GM23338 (cell line): Measurements from ENCODE around the gene CAMTA1. TPM values are rescaled to one million over a fixed set of nuclear protein-coding genes. Genes with fewer than 3 reads are reported as not detected.

Source experiments
- ATAC-seq: fragments of 200-7000 bp; cut with Tn5 transposase; 3 replicates; pipeline ENCODE4 v1.9.1; 2020
- DNase-seq: peaks from one replicate; pipeline ENCODE4 v3.0.0-alpha.2; 2015; ENCODE audit warnings: low spot score
- H2AFZ ChIP-seq: fragments of 200-600 bp; sonication (generic); 2 replicates; pipeline ENCODE4 v1.8.0; 2016; ENCODE audit warnings: antibody characterized with exemption, mild to moderate bottlenecking, moderate library complexity
- H3F3A ChIP-seq: fragments of 200-600 bp; sonication (generic); replicated peaks from 2 replicates; pipeline ENCODE4 v1.8.0; 2017; ENCODE audit warnings: antibody characterized with exemption, mixed run types, low read depth
- H3K27ac ChIP-seq: fragments of 200-600 bp; sonication (generic); 2 replicates; pipeline ENCODE4 v1.6.1; 2016; ENCODE audit warnings: low read depth
- H3K27me3 ChIP-seq: fragments of 200-600 bp; sonication (generic); 2 replicates; pipeline ENCODE4 v1.8.0; 2016; ENCODE audit warnings: mild to moderate bottlenecking, mixed run types, moderate library complexity; ENCODE audit not compliant: insufficient read depth
- H3K36me3 ChIP-seq: fragments of 200-600 bp; sonication (generic); 2 replicates; pipeline ENCODE4 v1.8.0; 2016; ENCODE audit warnings: mild to moderate bottlenecking; ENCODE audit not compliant: insufficient read depth
- H3K4me1 ChIP-seq: fragments of 200-600 bp; sonication (generic); 2 replicates; pipeline ENCODE4 v1.8.0; 2016; ENCODE audit warnings: mild to moderate bottlenecking, moderate library complexity; ENCODE audit not compliant: insufficient read depth
- H3K4me2 ChIP-seq: fragments of 200-600 bp; sonication (generic); 2 replicates; pipeline ENCODE4 v1.7.1; 2017; ENCODE audit warnings: mixed run types
- H3K4me3 ChIP-seq: fragments of 200-600 bp; sonication (generic); 2 replicates; pipeline ENCODE4 v1.6.1; 2016; ENCODE audit warnings: mixed run types
- H3K79me2 ChIP-seq: fragments of 200-600 bp; sonication (generic); replicated peaks from 2 replicates; pipeline ENCODE4 v1.8.0; 2017; ENCODE audit warnings: mild to moderate bottlenecking; ENCODE audit not compliant: insufficient read depth
- H3K9me2 ChIP-seq: fragments of 200-600 bp; sonication (generic); 2 replicates; pipeline ENCODE4 v1.8.0; 2017; ENCODE audit not compliant: insufficient read depth
- H4K20me1 ChIP-seq: fragments of 200-600 bp; sonication (generic); replicated peaks from 2 replicates; pipeline ENCODE4 v1.8.0; 2017; ENCODE audit warnings: mild to moderate bottlenecking; ENCODE audit not compliant: insufficient read depth
- H3K27ac Mint-ChIP-seq: 2 replicates; pipeline ENCODE4 v1.8.0; 2020; ENCODE audit warnings: inconsistent platforms, mild to moderate bottlenecking, moderate library complexity, mixed read lengths
- H3K27me3 Mint-ChIP-seq: 3 replicates; pipeline ENCODE4 v1.8.0; 2022; ENCODE audit warnings: low read depth, mild to moderate bottlenecking, moderate library complexity, mixed read lengths, inconsistent platforms; ENCODE audit not compliant: insufficient read depth, poor library complexity
- H3K36me3 Mint-ChIP-seq: 3 replicates; pipeline ENCODE4 v1.8.0; 2021; ENCODE audit warnings: low read depth, mild to moderate bottlenecking, inconsistent platforms, moderate library complexity, mixed read lengths
- H3K4me1 Mint-ChIP-seq: 3 replicates; pipeline ENCODE4 v1.8.0; 2020; ENCODE audit warnings: mild to moderate bottlenecking, inconsistent platforms, mixed read lengths
- H3K4me3 Mint-ChIP-seq: 3 replicates; pipeline ENCODE4 v1.8.0; 2021; ENCODE audit warnings: moderate library complexity, mild to moderate bottlenecking, inconsistent platforms, mixed read lengths
- H3K9me3 Mint-ChIP-seq: 3 replicates; pipeline ENCODE4 v1.8.0; 2020; ENCODE audit warnings: moderate library complexity, mild to moderate bottlenecking, inconsistent platforms, mixed read lengths
- CTCF ChIP-seq, 2 experiments: fragments of 200-600 bp in 1 of 2; sonication (generic) in 1 of 2; conservative IDR thresholded peaks; 2 replicates each; pipeline versions ENCODE4 v1.5.1 to v1.6.1; 2016 to 2017; ENCODE audit warnings: antibody characterized with exemption in 2 of 2, low read depth in 2 of 2, mild to moderate bottlenecking in 2 of 2, moderate library complexity in 1 of 2
- ETS1 ChIP-seq: IDR thresholded peaks from 2 replicates; pipeline ENCODE4 v1.6.1; 2016; ENCODE audit warnings: antibody characterized with exemption
- EZH2 ChIP-seq: fragments of 200-600 bp; sonication (generic); IDR thresholded peaks from one replicate; pipeline ENCODE4 v1.8.0; 2017; ENCODE audit warnings: antibody characterized with exemption, mild to moderate bottlenecking, low read depth; ENCODE audit not compliant: unreplicated experiment
- EZH2phosphoT487 ChIP-seq: fragments of 200-600 bp; sonication (generic); IDR thresholded peaks from one replicate; pipeline ENCODE4 v1.8.1; 2018; ENCODE audit warnings: antibody characterized with exemption; ENCODE audit not compliant: unreplicated experiment
- NANOG ChIP-seq: IDR thresholded peaks from 2 replicates; pipeline ENCODE4 v1.6.1; 2016; ENCODE audit warnings: antibody characterized with exemption, borderline replicate concordance
- POLR2AphosphoS5 ChIP-seq: IDR thresholded peaks from 2 replicates; pipeline ENCODE4 v1.6.1; 2016; ENCODE audit warnings: antibody characterized with exemption, low read depth
- REST ChIP-seq: IDR thresholded peaks from one replicate; pipeline ENCODE4 v1.6.1; 2018; ENCODE audit warnings: antibody characterized with exemption; ENCODE audit not compliant: unreplicated experiment
- ZNF462 ChIP-seq: fragments of 250-450 bp; sonication (Bioruptor Pico); IDR thresholded peaks from 2 replicates; pipeline ENCODE4 v1.5.0; 2020; ENCODE audit warnings: mild to moderate bottlenecking, moderate library complexity
- polyA plus RNA-seq: library from polyadenylated mRNA; unstranded; fragments of >200 nt; fragmentation: Nextera tagmentation; extraction: Ambion mirVana; gene quantifications from 2 replicates; pipeline ENCODE4 v1.2.1, GENCODE V29; 2016
- total RNA-seq: library from RNA; depleted of rRNA; stranded (reverse); fragments of >200 nt; shearing (Covaris generic); gene quantifications from 2 replicates; pipeline ENCODE4 v1.2.3, GENCODE V29; 2014

Gene CAMTA1
- total and polyA plus RNA-seq, 2 experiments from 2014 or later: 115 to 519 TPM

- TF ChIP-seq NANOG: no peak
- TF ChIP-seq CTCF (conservative IDR thresholded peaks at IDR 0.05; ENCODE audit: low read depth in 2 of 2): no peak
- TF ChIP-seq REST: no peak
These were observed 758.5 kb downstream of the CAMTA1 start (continued) for GRCh38 chr1:7543718-7544090.

GRCh38 chr1:7549277-7550161 is 764.3 kb downstream of the CAMTA1 start:
- no peak overlapping the region for H3K27ac ChIP-seq
- no peak overlapping the region for H3K4me3 ChIP-seq
- ATAC-seq (no peak), DNase-seq (no peak)
- peaks cover 7% of the 10 kb centered on the region for H3K27me3 Mint-ChIP-seq
- no peak overlapping the region; the same call in 1 of the 2 replicates for H3K4me2 ChIP-seq
- H2AFZ ChIP-seq: no peak overlapping the region
- H3K36me3 ChIP-seq: no peaks in the 10 kb centered on the region
- H3F3A ChIP-seq: no peaks in the 10 kb centered on the region
- peaks cover 5% of the 10 kb centered on the region; the same call in 1 of the 2 replicates for H3K4me1 ChIP-seq
- peaks cover 3% of the 10 kb centered on the region; the same call in 1 of the 3 replicates for H3K36me3 Mint-ChIP-seq
- H3K27me3 ChIP-seq: no peaks in the 10 kb centered on the region
- H3K9me3 Mint-ChIP-seq: no peaks in the 10 kb centered on the region; the same call in 1 of the 3 replicates
- H4K20me1 ChIP-seq: no peaks in the 10 kb centered on the region
- H3K9me2 ChIP-seq: 0 out of 2 replicates have a peak, but pooled peaks cover 3% of the 10 kb centered on the region
- peaks cover 22% of the 10 kb centered on the region for H3K4me1 Mint-ChIP-seq
- no peaks in the 10 kb centered on the region for H3K79me2 ChIP-seq
- H3K4me3 Mint-ChIP-seq: no peak overlapping the region; the same call in 2 of the 3 replicates
- H3K27ac Mint-ChIP-seq: no peak overlapping the region
- no peak for TF ChIP-seq ZNF462 (CRISPR knock-in tag)
- no peak for TF ChIP-seq EZH2phosphoT487
- no peak for TF ChIP-seq EZH2
- no peak for TF ChIP-seq POLR2AphosphoS5
- no peak for TF ChIP-seq ETS1
